ENCODE measurements around the gene SUPT20H.
"Not testable (repeated sequence)": the region's sequence is repeated elsewhere in the genome, so short reads cannot be mapped to it uniquely, and the experiment has no call there.

Gene SUPT20H

GRCh38 chr13:37070145-37070695 lies 10.7 kb upstream of the SUPT20H start:
- DNase-seq (ENCODE audit: low read depth in 2 of 2, low spot score in 1 of 2): no peak

GRCh38 chr13:37069597-37070103 lies 10.2 kb upstream of the SUPT20H start:
- no peak for DNase-seq (ENCODE audit: low read depth in 2 of 2, low spot score in 1 of 2)

- DNase-seq (ENCODE audit: low read depth in 2 of 2, low spot score in 1 of 2): no peak
Observed at GRCh38 chr13:37068962-37069361, 9.5 kb upstream of the SUPT20H start.

GRCh38 chr13:37067874-37068273 lies 8.4 kb upstream of the SUPT20H start:
- DNase-seq (ENCODE audit: low read depth in 2 of 2, low spot score in 1 of 2): no peak

- DNase-seq (ENCODE audit: low read depth in 2 of 2, low spot score in 1 of 2): no peak
Observed at GRCh38 chr13:37065890-37066526, 6.5 kb upstream of the SUPT20H start.

GRCh38 chr13:37059848-37060192 lies 332 bp upstream of the SUPT20H start:
- DNase-seq (ENCODE audit: low read depth in 2 of 2, low spot score in 1 of 2): no peak

- DNase-seq (ENCODE audit: low read depth in 2 of 2, low spot score in 1 of 2): not testable (repeated sequence)
Observed at GRCh38 chr13:37056228-37056627, 3.3 kb downstream of the SUPT20H start.

- not testable (repeated sequence) for DNase-seq (ENCODE audit: low read depth in 2 of 2, low spot score in 1 of 2)
Observed at GRCh38 chr13:37053111-37053510, 6.4 kb downstream of the SUPT20H start.

GRCh38 chr13:37049810-37050209 lies 9.7 kb downstream of the SUPT20H start:
- DNase-seq (ENCODE audit: low read depth in 2 of 2, low spot score in 1 of 2): no peak

GRCh38 chr13:37047846-37048245 lies 11.6 kb downstream of the SUPT20H start:
- DNase-seq (ENCODE audit: low read depth in 2 of 2, low spot score in 1 of 2): no peak

- DNase-seq (ENCODE audit: low read depth in 2 of 2, low spot score in 1 of 2): no peak
Observed at GRCh38 chr13:37047032-37047431, 12.5 kb downstream of the SUPT20H start.

- DNase-seq (ENCODE audit: low read depth in 2 of 2, low spot score in 1 of 2): no peak
Observed at GRCh38 chr13:37046062-37046461, 13.4 kb downstream of the SUPT20H start.

GRCh38 chr13:37040789-37041188 lies 18.7 kb downstream of the SUPT20H start:
- no peak for DNase-seq (ENCODE audit: low read depth in 2 of 2, low spot score in 1 of 2)

- no peak for DNase-seq (ENCODE audit: low read depth in 2 of 2, low spot score in 1 of 2)
Observed at GRCh38 chr13:37039896-37040295, 19.6 kb downstream of the SUPT20H start.

GRCh38 chr13:37037241-37037640 lies 22.2 kb downstream of the SUPT20H start:
- no peak for DNase-seq (ENCODE audit: low read depth in 2 of 2, low spot score in 1 of 2)

- DNase-seq (ENCODE audit: low read depth in 2 of 2, low spot score in 1 of 2): no peak
Observed at GRCh38 chr13:37029617-37030016, 29.9 kb downstream of the SUPT20H start.

- no peak for DNase-seq (ENCODE audit: low read depth in 2 of 2, low spot score in 1 of 2)
Observed at GRCh38 chr13:37027639-37028038, 31.8 kb downstream of the SUPT20H start.

- no peak for DNase-seq (ENCODE audit: low read depth in 2 of 2, low spot score in 1 of 2)
Observed at GRCh38 chr13:37026771-37027170, 32.7 kb downstream of the SUPT20H start.

- no peak for DNase-seq (ENCODE audit: low read depth in 2 of 2, low spot score in 1 of 2)
Observed at GRCh38 chr13:37023871-37024270, 35.6 kb downstream of the SUPT20H start.

GRCh38 chr13:37014609-37015008 lies 44.9 kb downstream of the SUPT20H start:
- DNase-seq (ENCODE audit: low read depth in 2 of 2, low spot score in 1 of 2): no peak

- no peak for DNase-seq (ENCODE audit: low read depth in 2 of 2, low spot score in 1 of 2)
Observed at GRCh38 chr13:37011788-37012187, 47.7 kb downstream of the SUPT20H start.

- DNase-seq (ENCODE audit: low read depth in 2 of 2, low spot score in 1 of 2): no peak
Observed at GRCh38 chr13:37011002-37011401, 48.5 kb downstream of the SUPT20H start.

GRCh38 chr13:37010424-37010823 lies 49.1 kb downstream of the SUPT20H start:
- DNase-seq (ENCODE audit: low read depth in 2 of 2, low spot score in 1 of 2): no peak
